EH (cell line): ENCODE results near the gene OVOL3.
A peak's percentile ranks its signal among the peaks of the same experiment; 100 is the strongest.

ENCODE experiments used
- DNase-seq: peaks from one replicate; pipeline ENCODE4 v3.0.0-alpha.2; 2015; ENCODE audit warnings: low read depth

The OVOL3 gene

GRCh38 chr19:36100476-36100875, 10.5 kb upstream of the OVOL3 start:
- no peak for DNase-seq

- DNase-seq = no peak
Observed at GRCh38 chr19:36101550-36102327, 9.2 kb upstream of the OVOL3 start.

GRCh38 chr19:36103040-36103626, 7.8 kb upstream of the OVOL3 start:
- no peak for DNase-seq

GRCh38 chr19:36103842-36104552, 6.9 kb upstream of the OVOL3 start:
- DNase-seq = peak; percentile 9

GRCh38 chr19:36106441-36106840, 4.5 kb upstream of the OVOL3 start:
- no peak for DNase-seq

- DNase-seq = no peak
Observed at GRCh38 chr19:36106991-36107390, 4.0 kb upstream of the OVOL3 start.

GRCh38 chr19:36108684-36109083, 2.3 kb upstream of the OVOL3 start:
- DNase-seq = no peak

GRCh38 chr19:36111200-36111539, 227 bp downstream of the OVOL3 start:
- DNase-seq = no peak

GRCh38 chr19:36112678-36113077, 1.7 kb downstream of the OVOL3 start:
- DNase-seq = no peak

- no peak for DNase-seq
Observed at GRCh38 chr19:36113425-36113824, 2.5 kb downstream of the OVOL3 start.

- peak; percentile 55 for DNase-seq
Observed at GRCh38 chr19:36113894-36114720, 3.2 kb downstream of the OVOL3 start.

GRCh38 chr19:36114721-36115452, 3.9 kb downstream of the OVOL3 start, which contains the start of gene POLR2I:
POLR2I (minus strand) TSS chr19:36114875; CDS start chr19:36114856, 19 bp downstream.
- peak; percentile 100 for DNase-seq

GRCh38 chr19:36115453-36116343, 4.8 kb downstream of the OVOL3 start, which contains the start of gene TBCB:
TBCB (plus strand) TSS chr19:36115468; CDS start chr19:36115561, 93 bp downstream.
- DNase-seq = no peak

- DNase-seq = no peak
Observed at GRCh38 chr19:36116344-36116637, 5.3 kb downstream of the OVOL3 start.

- DNase-seq = no peak
Observed at GRCh38 chr19:36120092-36120983, 9.4 kb downstream of the OVOL3 start.

GRCh38 chr19:36120984-36121358, 10.0 kb downstream of the OVOL3 start:
- DNase-seq = no peak

GRCh38 chr19:36121486-36122124, 10.7 kb downstream of the OVOL3 start:
- DNase-seq = no peak

- DNase-seq = no peak
Observed at GRCh38 chr19:36125557-36125956, 14.6 kb downstream of the OVOL3 start.

- DNase-seq = no peak
Observed at GRCh38 chr19:36128392-36128736, 17.4 kb downstream of the OVOL3 start.
